Activated CD4-positive, alpha-beta memory T cell treated with anti-CD3 and anti-CD28 coated beads for 36 hours (primary cell): Measurements from ENCODE around the gene ZEB2. TPM values are rescaled to one million over a fixed set of nuclear protein-coding genes. Genes with fewer than 3 reads are reported as not detected.

Experiments
- CTCF ChIA-PET: fragments of 350-600 bp; sonication (Branson Sonifier 250); formaldehyde crosslinking; loops from one replicate; lab custom pipeline; 2021; ENCODE audit warnings: antibody characterized with exemption, inconsistent platforms; lab: Charles Lee
- POLR2A ChIA-PET: fragments of 350-600 bp; sonication (Branson Sonifier 250); formaldehyde crosslinking; loops from one replicate; lab custom pipeline; 2021; ENCODE audit warnings: antibody characterized with exemption; lab: Charles Lee
- DNase-seq: peaks from one replicate; pipeline ENCODE4 v3.0.0-alpha.2; 2020
- H3K27ac Mint-ChIP-seq: one replicate; pipeline ENCODE4 v1.8.0; 2021; ENCODE audit warnings: mixed read lengths
- H3K27me3 Mint-ChIP-seq: one replicate; pipeline ENCODE4 v1.8.0; 2021; ENCODE audit warnings: mixed read lengths
- H3K36me3 Mint-ChIP-seq: one replicate; pipeline ENCODE4 v1.8.0; 2021; ENCODE audit warnings: mixed read lengths
- H3K4me1 Mint-ChIP-seq: one replicate; pipeline ENCODE4 v1.8.0; 2021; ENCODE audit warnings: low read depth, mixed read lengths
- H3K4me3 Mint-ChIP-seq: one replicate; pipeline ENCODE4 v1.8.0; 2021; ENCODE audit warnings: mild to moderate bottlenecking, mixed read lengths
- H3K9me3 Mint-ChIP-seq: one replicate; pipeline ENCODE4 v1.8.0; 2021; ENCODE audit warnings: mixed read lengths
- intact Hi-C: fragments of 100-400 bp; cut with micrococcal nuclease; formaldehyde crosslinking; loops from one replicate; pipeline ENCODE4 v1.15.1; 2023
- total RNA-seq, 2 experiments: library from RNA; stranded (reverse); gene quantifications; one replicate each; pipeline ENCODE4 v1.2.3, GENCODE V29; 2021

The ZEB2 gene
- total RNA-seq, 2 experiments from 2014 or later, result 16.8 to 17.1 TPM

- POLR2A ChIA-PET, result no interaction called here
- Mint-ChIP-seq H3K27ac (no peak overlapping the region), H3K4me3 (no peak overlapping the region), H3K4me1 (peaks cover 14% of the 10 kb centered on the region), H3K9me3 (no peaks in the 10 kb centered on the region), H3K27me3 (peaks cover 8% of the 10 kb centered on the region), H3K36me3 (peaks cover 1% of the 10 kb centered on the region)
- no peak for DNase-seq
- CTCF ChIA-PET, result no interaction called here
- intact Hi-C loops, result no loop called here
These were observed 19.4 kb downstream of the ZEB2 start for GRCh38 chr2:144500563-144500962.

GRCh38 chr2:144498277-144498676 is 21.6 kb downstream of the ZEB2 start:
- H3K36me3 Mint-ChIP-seq, result peaks cover 1% of the 10 kb centered on the region
- no peak overlapping the region for H3K4me3 Mint-ChIP-seq
- DNase-seq, result no peak
- ChIA-PET CTCF (no interaction called here), POLR2A (no interaction called here)
- intact Hi-C loops, result no loop called here
- no peak overlapping the region for H3K27ac Mint-ChIP-seq
- peaks cover 2% of the 10 kb centered on the region for H3K27me3 Mint-ChIP-seq
- H3K9me3 Mint-ChIP-seq, result no peaks in the 10 kb centered on the region
- peaks cover 9% of the 10 kb centered on the region for H3K4me1 Mint-ChIP-seq

- Mint-ChIP-seq H3K27me3 (peaks cover 2% of the 10 kb centered on the region), H3K4me3 (no peak overlapping the region), H3K4me1 (peaks cover 20% of the 10 kb centered on the region), H3K27ac (no peak overlapping the region), H3K36me3 (peaks cover 1% of the 10 kb centered on the region), H3K9me3 (no peaks in the 10 kb centered on the region)
- no peak for DNase-seq
- ChIA-PET POLR2A (no interaction called here), CTCF (no interaction called here)
- intact Hi-C loops, result no loop called here
These were observed 22.8 kb downstream of the ZEB2 start for GRCh38 chr2:144496977-144497598.

- CTCF ChIA-PET, result no interaction called here
These were observed 23.6 kb downstream of the ZEB2 start for GRCh38 chr2:144496092-144496976.

GRCh38 chr2:144495227-144496091 is 24.5 kb downstream of the ZEB2 start:
- Mint-ChIP-seq H3K27me3 (peaks cover 3% of the 10 kb centered on the region), H3K27ac (no peak overlapping the region), H3K4me3 (no peak overlapping the region), H3K4me1 (peaks cover 23% of the 10 kb centered on the region), H3K9me3 (no peaks in the 10 kb centered on the region), H3K36me3 (peaks cover 1% of the 10 kb centered on the region)
- intact Hi-C loops, result no loop called here
- ChIA-PET CTCF (no interaction called here), POLR2A (no interaction called here)
- no peak for DNase-seq

More at GRCh38 chr2:144496092-144496976, 23.6 kb downstream of the ZEB2 start:
- no peak for DNase-seq
- Mint-ChIP-seq H3K27me3 (peaks cover 3% of the 10 kb centered on the region), H3K27ac (no peak overlapping the region), H3K4me1 (peaks cover 22% of the 10 kb centered on the region), H3K4me3 (no peak overlapping the region), H3K36me3 (peaks cover 1% of the 10 kb centered on the region), H3K9me3 (no peaks in the 10 kb centered on the region)
- intact Hi-C loops, result no loop called here
- POLR2A ChIA-PET, result no interaction called here

DNA sequence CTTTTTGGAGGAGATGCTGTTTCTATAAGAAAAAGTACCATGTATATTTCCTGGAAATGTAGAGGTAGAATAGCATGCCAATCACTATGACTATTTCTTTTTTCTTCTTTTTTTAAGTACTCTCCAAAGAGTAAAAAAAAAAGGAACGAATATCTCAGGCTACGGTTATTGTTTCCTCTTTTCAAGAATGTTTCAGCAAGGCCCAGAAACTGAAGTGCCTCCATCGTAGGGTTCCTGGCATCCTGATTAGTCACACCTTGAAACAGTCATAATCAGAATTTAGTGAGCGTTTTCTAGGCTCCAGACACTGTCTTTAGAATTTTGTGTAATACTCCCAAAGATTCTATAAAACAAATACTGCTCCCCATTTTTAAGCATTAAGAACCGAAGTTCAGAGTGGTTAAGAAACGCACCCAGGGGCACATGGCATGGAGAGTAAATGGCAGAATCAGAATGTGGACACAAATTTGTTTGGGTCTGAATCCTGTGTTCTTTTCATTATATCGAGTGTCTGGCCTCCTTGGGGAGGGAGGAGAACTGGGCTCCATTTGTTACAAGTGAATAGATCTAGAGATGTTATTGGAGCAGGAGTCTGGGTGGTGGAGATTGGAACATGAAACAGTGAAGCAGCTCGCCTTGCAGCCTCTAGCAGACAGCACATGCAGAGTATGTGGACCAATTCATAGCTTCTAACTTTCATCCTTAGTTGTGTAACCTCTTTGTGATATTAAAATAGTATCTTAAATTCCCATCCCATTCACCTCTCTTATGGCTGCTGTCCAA is 26.7 kb downstream of the ZEB2 start:
- peaks cover 3% of the 10 kb centered on the region for H3K27me3 Mint-ChIP-seq
- peaks cover 1% of the 10 kb centered on the region for H3K36me3 Mint-ChIP-seq
- H3K4me1 Mint-ChIP-seq, result peaks cover 29% of the 10 kb centered on the region
- H3K27ac Mint-ChIP-seq, result peak overlapping the region; percentile 55
- CTCF ChIA-PET, result no interaction called here
- POLR2A ChIA-PET, result interaction anchor here (0.8 kb wide), 1 partner anchor 22 kb away, joined by 3 read pairs; no protein-coding TSS in a partner anchor
- intact Hi-C loops, result loop anchor here (2.0 to 5.0 kb wide), 3 partner anchors 18 to 81 kb away; no protein-coding TSS in a partner anchor
- H3K9me3 Mint-ChIP-seq, result no peaks in the 10 kb centered on the region
- no peak overlapping the region for H3K4me3 Mint-ChIP-seq
- peak; percentile 27 for DNase-seq

DNA sequence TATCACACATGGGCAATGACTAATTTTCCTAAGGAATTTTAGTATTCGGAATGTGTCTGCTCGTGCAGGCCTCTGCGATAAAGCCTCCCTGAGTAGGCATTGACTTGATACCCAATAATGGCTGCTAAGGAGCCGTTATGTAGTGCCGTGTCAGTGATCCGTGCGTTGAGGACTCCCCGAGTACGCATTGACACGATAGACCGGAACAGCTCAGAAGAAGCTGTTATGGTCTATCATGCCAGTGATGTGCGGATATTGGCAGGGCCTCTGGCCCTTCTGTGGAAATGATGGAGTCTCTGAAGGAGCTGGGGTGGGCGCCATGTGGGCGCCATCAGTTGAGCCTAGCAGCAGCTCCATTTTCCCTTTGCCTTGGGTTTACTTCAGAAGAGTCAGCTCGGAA is 29.1 kb downstream of the ZEB2 start:
- no peak overlapping the region for H3K27ac Mint-ChIP-seq
- intact Hi-C loops, result loop anchor here (5.0 kb wide), 2 partner anchors 34 to 79 kb away; no protein-coding TSS in a partner anchor
- H3K4me1 Mint-ChIP-seq, result peaks cover 29% of the 10 kb centered on the region
- no peak for DNase-seq
- CTCF ChIA-PET, result no interaction called here
- H3K9me3 Mint-ChIP-seq, result no peaks in the 10 kb centered on the region
- no peaks in the 10 kb centered on the region for H3K36me3 Mint-ChIP-seq
- H3K4me3 Mint-ChIP-seq, result no peak overlapping the region
- POLR2A ChIA-PET, result no interaction called here
- peaks cover 3% of the 10 kb centered on the region for H3K27me3 Mint-ChIP-seq

GRCh38 chr2:144490017-144490416 is 29.9 kb downstream of the ZEB2 start:
- Mint-ChIP-seq H3K4me1 (peaks cover 29% of the 10 kb centered on the region), H3K4me3 (no peak overlapping the region), H3K27ac (no peak overlapping the region), H3K9me3 (no peaks in the 10 kb centered on the region), H3K36me3 (no peaks in the 10 kb centered on the region), H3K27me3 (peaks cover 3% of the 10 kb centered on the region)
- intact Hi-C loops, result loop anchor here (5.0 kb wide), 2 partner anchors 33 to 78 kb away; no protein-coding TSS in a partner anchor
- POLR2A ChIA-PET, result no interaction called here
- CTCF ChIA-PET, result no interaction called here
- DNase-seq, result no peak

DNA sequence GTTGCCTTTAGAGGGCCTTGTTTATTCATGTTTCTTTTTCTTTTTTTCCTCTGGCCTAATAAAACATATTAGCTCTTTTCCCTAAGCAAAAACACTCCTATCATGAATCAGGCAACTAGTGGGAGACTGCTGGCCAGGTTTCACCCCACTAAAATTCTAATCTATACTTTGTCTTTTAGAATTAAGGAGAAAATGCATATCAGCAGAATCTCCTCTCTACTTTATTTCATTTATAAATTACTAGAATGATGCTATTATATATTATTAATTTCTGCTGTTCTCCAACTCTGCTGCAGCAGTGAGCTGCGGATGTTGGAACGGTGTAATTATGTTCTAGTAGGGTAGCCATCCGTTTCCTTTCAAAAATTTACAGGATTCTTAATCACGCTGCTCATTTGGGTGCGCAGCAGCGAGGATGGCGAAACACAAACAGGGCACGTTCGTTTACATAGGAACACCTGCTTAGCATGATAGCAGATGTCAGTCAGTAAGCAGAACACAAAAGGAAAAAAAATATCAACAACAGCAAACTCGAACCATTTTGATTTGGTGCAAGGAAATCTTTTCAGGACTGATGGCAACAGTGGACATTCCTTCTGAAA is 30.5 kb downstream of the ZEB2 start:
- peaks cover 2% of the 10 kb centered on the region for H3K27me3 Mint-ChIP-seq
- peaks cover 29% of the 10 kb centered on the region for H3K4me1 Mint-ChIP-seq
- ChIA-PET POLR2A (no interaction called here), CTCF (no interaction called here)
- H3K27ac Mint-ChIP-seq, result no peak overlapping the region
- no peaks in the 10 kb centered on the region for H3K9me3 Mint-ChIP-seq
- no peaks in the 10 kb centered on the region for H3K36me3 Mint-ChIP-seq
- no peak for DNase-seq
- no peak overlapping the region for H3K4me3 Mint-ChIP-seq
- intact Hi-C loops, result no loop called here

GRCh38 chr2:144484201-144484948 is 35.5 kb downstream of the ZEB2 start:
- no peak overlapping the region for H3K4me3 Mint-ChIP-seq
- peaks cover 5% of the 10 kb centered on the region for H3K4me1 Mint-ChIP-seq
- no peak for DNase-seq
- H3K9me3 Mint-ChIP-seq, result no peaks in the 10 kb centered on the region
- no peaks in the 10 kb centered on the region for H3K36me3 Mint-ChIP-seq
- H3K27me3 Mint-ChIP-seq, result peaks cover 6% of the 10 kb centered on the region
- H3K27ac Mint-ChIP-seq, result no peak overlapping the region
- POLR2A ChIA-PET, result no interaction called here
- intact Hi-C loops, result no loop called here
- CTCF ChIA-PET, result no interaction called here

GRCh38 chr2:144481666-144482065 is 38.3 kb downstream of the ZEB2 start:
- Mint-ChIP-seq H3K27ac (no peak overlapping the region), H3K27me3 (peaks cover 6% of the 10 kb centered on the region), H3K4me3 (no peak overlapping the region), H3K4me1 (peaks cover 5% of the 10 kb centered on the region), H3K9me3 (no peaks in the 10 kb centered on the region), H3K36me3 (no peaks in the 10 kb centered on the region)
- no peak for DNase-seq
- ChIA-PET POLR2A (no interaction called here), CTCF (no interaction called here)
- intact Hi-C loops, result no loop called here
